Activated CD8-positive, alpha-beta T cell treated with anti-CD3 and anti-CD28 coated beads for 36 hours (primary cell): ENCODE results near the gene PTP4A1. TPM values are rescaled to one million over a fixed set of nuclear protein-coding genes. Genes with fewer than 3 reads are reported as not detected.

Source experiments
- ATAC-seq: fragments of 200-7000 bp; cut with Tn5 transposase; one replicate; pipeline ENCODE4 v1.10.0; 2021; ENCODE audit warnings: mild to moderate bottlenecking, moderate library complexity
- CTCF ChIA-PET: fragments of 350-600 bp; sonication (Branson Sonifier 250); formaldehyde crosslinking; loops from one replicate; lab custom pipeline; 2021; ENCODE audit warnings: antibody characterized with exemption; lab: Charles Lee
- POLR2A ChIA-PET: fragments of 350-600 bp; sonication (Branson Sonifier 250); formaldehyde crosslinking; loops from one replicate; lab custom pipeline; 2021; ENCODE audit warnings: antibody characterized with exemption; lab: Charles Lee
- DNase-seq: peaks from one replicate; pipeline ENCODE4 v3.0.0-alpha.2; 2020
- H3K27ac Mint-ChIP-seq: one replicate; pipeline ENCODE4 v1.8.0; 2021; ENCODE audit warnings: mild to moderate bottlenecking, mixed read lengths
- H3K27me3 Mint-ChIP-seq: one replicate; pipeline ENCODE4 v1.8.0; 2021; ENCODE audit warnings: mixed read lengths
- H3K36me3 Mint-ChIP-seq: one replicate; pipeline ENCODE4 v1.8.0; 2021; ENCODE audit warnings: low read depth, mixed read lengths
- H3K4me1 Mint-ChIP-seq: one replicate; pipeline ENCODE4 v1.8.0; 2021; ENCODE audit warnings: low read depth, mixed read lengths
- H3K4me3 Mint-ChIP-seq: one replicate; pipeline ENCODE4 v1.8.0; 2021; ENCODE audit warnings: mild to moderate bottlenecking, moderate library complexity, mixed read lengths
- H3K9me3 Mint-ChIP-seq: one replicate; pipeline ENCODE4 v1.8.0; 2021; ENCODE audit warnings: mixed read lengths
- CTCF ChIP-seq: fragments of 200-600 bp; IDR thresholded peaks from one replicate; pipeline ENCODE4 v1.8.0; 2022; ENCODE audit warnings: antibody characterized with exemption, mild to moderate bottlenecking
- intact Hi-C: fragments of 100-400 bp; cut with micrococcal nuclease; formaldehyde crosslinking; loops from one replicate; pipeline ENCODE4 v1.10.0; 2022
- total RNA-seq, 2 experiments: library from RNA; stranded (reverse); gene quantifications; one replicate each; pipeline ENCODE4 v1.2.3, GENCODE V29; 2021

Gene PTP4A1
- total RNA-seq, 2 experiments from 2014 or later, result 52.6 to 54.7 TPM

- no peaks in the 10 kb centered on the region for H3K27me3 Mint-ChIP-seq
- intact Hi-C loops, result no loop called here
- peak; percentile 57 for TF ChIP-seq CTCF
- ChIA-PET CTCF (interaction anchor here (0.8 to 2.2 kb wide), 13 partner anchors 9 to 241 kb away, joined by 3 to 22 read pairs (median 5); partner anchors contain the start of gene PHF3), POLR2A (interaction anchor here (0.9 to 2.5 kb wide), 2 partner anchors 9 to 61 kb away, joined by 6 to 18 read pairs; partner anchors contain the start of gene PHF3)
- peaks cover 22% of the 10 kb centered on the region for H3K4me1 Mint-ChIP-seq
- DNase-seq, result no peak
- no peaks in the 10 kb centered on the region for H3K9me3 Mint-ChIP-seq
- H3K36me3 Mint-ChIP-seq, result peaks cover 37% of the 10 kb centered on the region
- H3K27ac Mint-ChIP-seq, result peak overlapping the region; percentile 95
- peak overlapping the region; percentile 93 for H3K4me3 Mint-ChIP-seq
- ATAC-seq, result no peak
These were observed 2.2 kb downstream of the PTP4A1 start for GRCh38 chr6:63574554-63574900.

- H3K27me3 Mint-ChIP-seq, result no peaks in the 10 kb centered on the region
- ChIA-PET POLR2A (no interaction called here), CTCF (interaction anchor here (1.4 to 1.5 kb wide), 2 partner anchors 8 to 22 kb away, joined by 3 to 6 read pairs; no protein-coding TSS in a partner anchor)
- intact Hi-C loops, result no loop called here
- no peaks in the 10 kb centered on the region for H3K9me3 Mint-ChIP-seq
- peaks cover 53% of the 10 kb centered on the region for H3K36me3 Mint-ChIP-seq
- peaks cover 20% of the 10 kb centered on the region for H3K4me1 Mint-ChIP-seq
- H3K4me3 Mint-ChIP-seq, result no peak overlapping the region
- no peak for TF ChIP-seq CTCF
- no peak for ATAC-seq
- DNase-seq, result no peak
- no peak overlapping the region for H3K27ac Mint-ChIP-seq
These were observed 4.0 kb downstream of the PTP4A1 start for GRCh38 chr6:63576147-63576772.

- ChIA-PET POLR2A (interaction anchor here (1.0 kb wide), 1 partner anchor 59 kb away, joined by 3 read pairs; no protein-coding TSS in a partner anchor), CTCF (interaction anchor here (1.4 to 1.5 kb wide), 2 partner anchors 9 to 21 kb away, joined by 3 to 6 read pairs; no protein-coding TSS in a partner anchor)
- H3K9me3 Mint-ChIP-seq, result no peaks in the 10 kb centered on the region
- ATAC-seq (no peak), DNase-seq (no peak)
- no peak overlapping the region for H3K27ac Mint-ChIP-seq
- peaks cover 56% of the 10 kb centered on the region for H3K36me3 Mint-ChIP-seq
- intact Hi-C loops, result no loop called here
- H3K4me3 Mint-ChIP-seq, result no peak overlapping the region
- no peaks in the 10 kb centered on the region for H3K27me3 Mint-ChIP-seq
- H3K4me1 Mint-ChIP-seq, result peaks cover 15% of the 10 kb centered on the region
- TF ChIP-seq CTCF, result no peak
These were observed 4.9 kb downstream of the PTP4A1 start for GRCh38 chr6:63576985-63577712.

GRCh38 chr6:63578757-63579156 is 6.5 kb downstream of the PTP4A1 start:
- Mint-ChIP-seq H3K4me3 (no peak overlapping the region), H3K9me3 (no peaks in the 10 kb centered on the region), H3K27ac (no peak overlapping the region), H3K36me3 (peaks cover 58% of the 10 kb centered on the region), H3K4me1 (peaks cover 15% of the 10 kb centered on the region), H3K27me3 (no peaks in the 10 kb centered on the region)
- POLR2A ChIA-PET, result no interaction called here
- CTCF ChIA-PET, result no interaction called here
- no peak for ATAC-seq
- DNase-seq, result no peak
- TF ChIP-seq CTCF, result no peak
- intact Hi-C loops, result no loop called here
